NCI-H2107 (cell line): ENCODE measurements around the gene FLT1.

Source experiments
- DNase-seq: peaks from one replicate; lab custom pipeline; 2025; lab: John Stamatoyannopoulos, UW

The FLT1 gene

GRCh38 chr13:28526876-28527275 lies 31.9 kb upstream of the FLT1 start:
- DNase-seq, result no peak

- DNase-seq, result no peak
Observed at GRCh38 chr13:28522871-28523270, 27.9 kb upstream of the FLT1 start.

- DNase-seq, result no peak
Observed at GRCh38 chr13:28513745-28514144, 18.8 kb upstream of the FLT1 start.

- no peak for DNase-seq
Observed at GRCh38 chr13:28510542-28510941, 15.6 kb upstream of the FLT1 start.

GRCh38 chr13:28510066-28510465 lies 15.1 kb upstream of the FLT1 start:
- no peak for DNase-seq

- DNase-seq, result no peak
Observed at GRCh38 chr13:28505543-28506135, 10.7 kb upstream of the FLT1 start.

GRCh38 chr13:28503182-28503967 lies 8.4 kb upstream of the FLT1 start:
- no peak for DNase-seq

- no peak for DNase-seq
Observed at GRCh38 chr13:28501547-28501946, 6.6 kb upstream of the FLT1 start.

GRCh38 chr13:28499609-28500008 lies 4.7 kb upstream of the FLT1 start:
- no peak for DNase-seq

- no peak for DNase-seq
Observed at GRCh38 chr13:28498481-28499115, 3.7 kb upstream of the FLT1 start.

GRCh38 chr13:28497143-28497876 lies 2.4 kb upstream of the FLT1 start:
- no peak for DNase-seq

GRCh38 chr13:28496188-28496564 lies 1.2 kb upstream of the FLT1 start:
- DNase-seq, result no peak

GRCh38 chr13:28495538-28496187 lies 735 bp upstream of the FLT1 start:
- DNase-seq, result no peak

GRCh38 chr13:28494504-28494777 lies 487 bp downstream of the FLT1 start:
- DNase-seq, result no peak

- no peak for DNase-seq
Observed at GRCh38 chr13:28493740-28494503, 1.0 kb downstream of the FLT1 start.

GRCh38 chr13:28492569-28493367 lies 2.2 kb downstream of the FLT1 start:
- DNase-seq, result no peak

GRCh38 chr13:28490061-28490460 lies 4.9 kb downstream of the FLT1 start:
- no peak for DNase-seq

GRCh38 chr13:28489524-28489931 lies 5.4 kb downstream of the FLT1 start:
- no peak for DNase-seq

- no peak for DNase-seq
Observed at GRCh38 chr13:28488376-28489005, 6.4 kb downstream of the FLT1 start.

GRCh38 chr13:28485996-28486543 lies 8.9 kb downstream of the FLT1 start:
- DNase-seq, result no peak
